Chondrocyte (in vitro differentiated cells): ENCODE data around the gene AFG1L. TPM values are rescaled to one million over a fixed set of nuclear protein-coding genes. Genes with fewer than 3 reads are reported as not detected.

Experiments
- DNase-seq: peaks from one replicate; pipeline ENCODE4 v3.0.0; 2021; ENCODE audit warnings: mixed read lengths, low spot score
- H3K27ac Mint-ChIP-seq: one replicate; pipeline ENCODE4 v1.8.0; 2021; ENCODE audit warnings: mild to moderate bottlenecking, moderate library complexity, mixed read lengths; ENCODE audit not compliant: unreplicated experiment
- H3K27me3 Mint-ChIP-seq: 2 replicates; pipeline ENCODE4 v1.8.0; 2021; ENCODE audit warnings: low read depth, mixed read lengths
- H3K36me3 Mint-ChIP-seq: 2 replicates; pipeline ENCODE4 v1.8.0; 2021; ENCODE audit warnings: low read depth, mixed read lengths
- H3K4me1 Mint-ChIP-seq: 2 replicates; pipeline ENCODE4 v1.8.0; 2021; ENCODE audit warnings: low read depth, mild to moderate bottlenecking, mixed read lengths
- H3K4me3 Mint-ChIP-seq: one replicate; pipeline ENCODE4 v1.8.0; 2021; ENCODE audit warnings: mild to moderate bottlenecking, moderate library complexity, mixed read lengths; ENCODE audit not compliant: unreplicated experiment
- H3K9me3 Mint-ChIP-seq: 2 replicates; pipeline ENCODE4 v1.8.0; 2021; ENCODE audit warnings: low read depth, mixed read lengths
- CTCF ChIP-seq: fragments of 200-600 bp; sonication (generic); IDR thresholded peaks from 2 replicates; pipeline ENCODE4 v1.5.0; 2021; ENCODE audit warnings: antibody characterized with exemption, mild to moderate bottlenecking, moderate library complexity
- total RNA-seq: library from RNA; stranded (reverse); gene quantifications from 3 replicates; pipeline ENCODE4 v1.2.1, GENCODE V29; 2021

AFG1L gene
- total RNA-seq, 1 donor from 2014 or later: 5.9 TPM

GRCh38 chr6:108497883-108498282 lies 203.0 kb downstream of the AFG1L start:
- H3K4me3 Mint-ChIP-seq: no peak overlapping the region
- H3K27ac Mint-ChIP-seq: no peak overlapping the region
- peak; percentile 74 for TF ChIP-seq CTCF
- no peaks in the 10 kb centered on the region for H3K9me3 Mint-ChIP-seq
- DNase-seq: no peak
- peaks cover 6% of the 10 kb centered on the region for H3K4me1 Mint-ChIP-seq
- H3K36me3 Mint-ChIP-seq: peaks cover under 1% of the 10 kb centered on the region
- H3K27me3 Mint-ChIP-seq: no peaks in the 10 kb centered on the region

GRCh38 chr6:108501559-108501958 lies 206.7 kb downstream of the AFG1L start:
- Mint-ChIP-seq H3K27ac (no peak overlapping the region), H3K4me1 (peaks cover 6% of the 10 kb centered on the region), H3K9me3 (peaks cover 5% of the 10 kb centered on the region), H3K4me3 (no peak overlapping the region), H3K36me3 (peaks cover 5% of the 10 kb centered on the region), H3K27me3 (no peaks in the 10 kb centered on the region)
- no peak for TF ChIP-seq CTCF
- no peak for DNase-seq

- Mint-ChIP-seq H3K36me3 (peaks cover 5% of the 10 kb centered on the region), H3K4me3 (no peak overlapping the region), H3K27ac (no peak overlapping the region), H3K27me3 (no peaks in the 10 kb centered on the region), H3K9me3 (peaks cover 5% of the 10 kb centered on the region), H3K4me1 (peaks cover 6% of the 10 kb centered on the region)
- DNase-seq: no peak
- TF ChIP-seq CTCF: no peak
Observed at GRCh38 chr6:108502832-108503231, 208.0 kb downstream of the AFG1L start.

GRCh38 chr6:108507316-108507715 lies 212.5 kb downstream of the AFG1L start:
- Mint-ChIP-seq H3K27me3 (no peaks in the 10 kb centered on the region), H3K36me3 (peaks cover 7% of the 10 kb centered on the region), H3K4me3 (no peak overlapping the region), H3K27ac (no peak overlapping the region), H3K4me1 (no peaks in the 10 kb centered on the region), H3K9me3 (peaks cover 5% of the 10 kb centered on the region)
- no peak for DNase-seq
- TF ChIP-seq CTCF: no peak

- Mint-ChIP-seq H3K27me3 (no peaks in the 10 kb centered on the region), H3K27ac (no peak overlapping the region), H3K9me3 (peaks cover 9% of the 10 kb centered on the region), H3K4me1 (no peaks in the 10 kb centered on the region), H3K36me3 (peaks cover 12% of the 10 kb centered on the region), H3K4me3 (no peak overlapping the region)
- DNase-seq: no peak
- no peak for TF ChIP-seq CTCF
Observed at GRCh38 chr6:108510461-108511319, 215.8 kb downstream of the AFG1L start.
